CD14-positive monocyte (primary cell): ENCODE data around the gene GSE1. TPM values are rescaled to one million over a fixed set of nuclear protein-coding genes. Genes with fewer than 3 reads are reported as not detected.

Experiments used
- DNase-seq, 3 donors: peaks; one replicate each; pipeline ENCODE4 v3.0.0-alpha.2; 2011 to 2022
- H2AFZ ChIP-seq: 2 replicates; pipeline ENCODE4 v1.6.0; 2012; ENCODE audit warnings: mild to moderate bottlenecking, low read depth, low read length, inconsistent platforms; ENCODE audit not compliant: insufficient read depth, poor library complexity, severe bottlenecking
- H3K27ac ChIP-seq, 2 donors: 1 replicate in 1 of 2; 2 replicates in 1 of 2; pipeline ENCODE4 v1.5.1; 2012 to 2013; ENCODE audit warnings: low read length in 2 of 2, control low read depth in 1 of 2, inconsistent platforms in 1 of 2, low read depth in 1 of 2, mild to moderate bottlenecking in 1 of 2
- H3K27me3 ChIP-seq, 2 donors: one replicate each; pipeline versions ENCODE4 v1.6.0 to v1.6.1; 2011 to 2013; ENCODE audit warnings: low read length in 2 of 2; ENCODE audit not compliant: control insufficient read depth in 2 of 2, insufficient read depth in 2 of 2
- H3K36me3 ChIP-seq, 2 donors: replicated peaks in 1 of 2; 1 replicate in 1 of 2; 2 replicates in 1 of 2; pipeline versions ENCODE4 v1.5.1 to v1.6.1; 2012 to 2013; ENCODE audit warnings: low read length in 2 of 2, control low read depth in 1 of 2, inconsistent platforms in 1 of 2, mild to moderate bottlenecking in 1 of 2; ENCODE audit not compliant: insufficient read depth in 2 of 2, control insufficient read depth in 1 of 2
- H3K4me1 ChIP-seq, 2 donors: 1 replicate in 1 of 2; 2 replicates in 1 of 2; pipeline versions ENCODE4 v1.5.1 to v1.6.1; 2012 to 2013; ENCODE audit warnings: low read length in 2 of 2, control low read depth in 1 of 2, inconsistent platforms in 1 of 2, mild to moderate bottlenecking in 1 of 2, moderate library complexity in 1 of 2; ENCODE audit not compliant: insufficient read depth in 2 of 2, control insufficient read depth in 1 of 2
- H3K4me2 ChIP-seq: replicated peaks from 2 replicates; pipeline ENCODE3; 2012; ENCODE audit warnings: low read length, moderate library complexity, mild to moderate bottlenecking; ENCODE audit not compliant: poor library complexity, severe bottlenecking; ENCODE audit errors: extremely low read depth
- H3K4me3 ChIP-seq, 3 experiments: fragments of 200-600 bp in 1 of 3; sonication (generic) in 1 of 3; replicated peaks in 1 of 3; 1 replicate in 2 of 3; 2 replicates in 1 of 3; pipeline ENCODE4 v1.5.1; 2011 to 2013; ENCODE audit warnings: low read length in 3 of 3, mild to moderate bottlenecking in 3 of 3, control low read depth in 2 of 3, low read depth in 2 of 3, inconsistent platforms in 1 of 3, moderate library complexity in 1 of 3
- H3K79me2 ChIP-seq: 2 replicates; pipeline ENCODE4 v1.6.0; 2012; ENCODE audit warnings: mild to moderate bottlenecking, control low read depth, inconsistent platforms, low read length, moderate library complexity; ENCODE audit not compliant: insufficient read depth
- H3K9ac ChIP-seq: 2 replicates; pipeline ENCODE4 v1.6.0; 2017; ENCODE audit warnings: low read length, mild to moderate bottlenecking; ENCODE audit not compliant: insufficient read depth, poor library complexity, severe bottlenecking
- H3K9me3 ChIP-seq, 2 donors: replicated peaks in 1 of 2; 1 replicate in 1 of 2; 2 replicates in 1 of 2; pipeline versions ENCODE4 v1.5.1 to v1.6.1; 2012 to 2013; ENCODE audit warnings: low read length in 2 of 2, control low read depth in 1 of 2; ENCODE audit not compliant: control insufficient read depth in 1 of 2, insufficient read depth in 1 of 2
- H4K20me1 ChIP-seq: 2 replicates; pipeline ENCODE4 v1.6.0; 2012; ENCODE audit warnings: mild to moderate bottlenecking, low read length, control low read depth, moderate library complexity; ENCODE audit not compliant: insufficient read depth
- H3K27ac Mint-ChIP-seq, 7 donors: one replicate each; pipeline ENCODE4 v1.8.0; 2020; ENCODE audit warnings: mild to moderate bottlenecking in 7 of 7, mixed read lengths in 7 of 7, moderate library complexity in 6 of 7, inconsistent platforms in 2 of 7
- H3K27me3 Mint-ChIP-seq, 3 donors: one replicate each; pipeline ENCODE4 v1.8.0; 2021 to 2022; ENCODE audit warnings: low read depth in 3 of 3, mild to moderate bottlenecking in 3 of 3, mixed read lengths in 3 of 3, moderate library complexity in 3 of 3, inconsistent platforms in 1 of 3
- H3K36me3 Mint-ChIP-seq, 2 donors: one replicate each; pipeline ENCODE4 v1.8.0; 2020; ENCODE audit warnings: mixed read lengths in 2 of 2, inconsistent platforms in 1 of 2, mild to moderate bottlenecking in 1 of 2
- H3K4me1 Mint-ChIP-seq: one replicate; pipeline ENCODE4 v1.8.0; 2020; ENCODE audit warnings: mild to moderate bottlenecking, mixed read lengths
- H3K4me3 Mint-ChIP-seq, 2 donors: one replicate each; pipeline ENCODE4 v1.8.0; 2020; ENCODE audit warnings: mild to moderate bottlenecking in 2 of 2, mixed read lengths in 2 of 2, moderate library complexity in 1 of 2
- H3K9me3 Mint-ChIP-seq, 7 donors: one replicate each; pipeline ENCODE4 v1.8.0; 2020 to 2022; ENCODE audit warnings: mixed read lengths in 7 of 7, mild to moderate bottlenecking in 6 of 7, moderate library complexity in 6 of 7, inconsistent platforms in 2 of 7
- WGBS: methylation state at CpG from one replicate; pipeline ENCODE4 v1.1.5; 2013; ENCODE audit warnings: missing lambda C conversion rate; ENCODE audit not compliant: insufficient coverage; 5-methylcytosine and 5-hydroxymethylcytosine counted together
- intact Hi-C, 2 donors: fragments of 100-400 bp; cut with micrococcal nuclease; formaldehyde crosslinking; loops; one replicate each; pipeline versions ENCODE4 v1.15.0 to v1.15.1; 2023
- polyA plus RNA-seq, 3 donors: library from polyadenylated mRNA; depleted of rRNA in 1 of 3; unstranded in 2 of 3; stranded (reverse) in 1 of 3; fragments of 300-500 nt in 2 of 3; fragments of >200 nt in 1 of 3; fragmentation: Illumina TruSeq in 2 of 3; gene quantifications; 1 replicate in 2 of 3; 2 replicates in 1 of 3; pipeline ENCODE4 v1.2.3, GENCODE V29; 2012 to 2021
- TF ChIP-seq, protein P1 (sequence below): fragments of 200-600 bp; IDR thresholded peaks from one replicate; pipeline ENCODE4 v1.8.0; 2022; ENCODE audit warnings: antibody characterized with exemption, mild to moderate bottlenecking

GSE1 gene
- polyA plus RNA-seq, 3 donors = 0.67 to 38.9 (median 0.86) TPM

DNA sequence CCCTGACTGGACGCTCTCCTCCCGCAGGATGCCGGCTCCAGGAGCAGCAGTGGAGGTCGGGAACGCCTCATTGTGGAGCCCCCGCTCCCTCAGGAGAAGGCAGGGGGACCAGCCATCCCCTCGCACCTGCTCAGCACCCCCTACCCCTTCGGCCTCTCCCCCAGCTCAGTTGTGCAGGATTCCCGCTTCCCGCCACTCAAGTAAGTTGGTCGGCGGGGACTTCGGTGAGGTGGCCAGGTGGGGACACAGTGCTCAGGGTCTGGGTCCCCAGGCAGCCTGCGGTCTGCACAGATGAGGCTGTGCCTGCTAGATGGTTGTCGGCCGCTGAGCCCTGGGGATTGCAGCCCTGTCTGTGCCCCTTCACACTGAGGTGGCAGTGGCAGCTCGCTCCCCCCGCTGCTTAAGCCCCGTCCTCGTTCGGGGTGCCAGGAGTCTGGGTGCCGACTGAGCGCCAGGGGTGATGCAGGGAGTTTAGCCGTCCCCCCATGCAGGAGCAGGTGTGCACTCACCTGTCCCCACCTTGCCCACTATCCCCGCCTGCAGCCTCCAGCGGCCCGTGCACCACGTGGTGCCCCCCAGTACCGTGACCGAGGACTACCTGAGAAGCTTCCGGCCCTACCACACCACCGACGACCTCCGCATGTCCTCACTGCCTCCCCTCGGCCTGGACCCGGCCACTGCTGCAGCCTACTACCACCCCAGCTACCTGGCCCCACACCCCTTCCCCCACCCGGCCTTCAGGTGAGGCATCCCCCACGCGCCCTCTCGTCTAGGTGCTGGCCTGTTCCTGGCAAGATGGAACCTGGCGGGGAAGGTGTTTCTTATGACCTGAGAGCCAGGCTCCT is 41.4 kb downstream of the GSE1 start:
- H3K4me3 ChIP-seq = no peak overlapping the region
- peak overlapping the region in 1 of 2 donors; percentile 61 for H3K27ac ChIP-seq
- no peak overlapping the region for H2AFZ ChIP-seq
- H3K79me2 ChIP-seq = peaks cover 6% of the 10 kb centered on the region
- Mint-ChIP-seq H3K4me3 (no peak overlapping the region), H3K27me3 (no peaks in the 10 kb centered on the region), H3K9me3 (no peaks in the 10 kb centered on the region), H3K4me1 (no peaks in the 10 kb centered on the region), H3K36me3 (peaks cover 51 to 75% of the 10 kb centered on the region in 2 donors), H3K27ac (peak overlapping the region in 1 of 7 donors; percentile 18)
- peaks cover 71 to 74% of the 10 kb centered on the region in 2 donors for H3K36me3 ChIP-seq
- peaks cover 4 to 6% of the 10 kb centered on the region in 2 donors for H3K4me1 ChIP-seq
- TF ChIP-seq, protein P1, sequence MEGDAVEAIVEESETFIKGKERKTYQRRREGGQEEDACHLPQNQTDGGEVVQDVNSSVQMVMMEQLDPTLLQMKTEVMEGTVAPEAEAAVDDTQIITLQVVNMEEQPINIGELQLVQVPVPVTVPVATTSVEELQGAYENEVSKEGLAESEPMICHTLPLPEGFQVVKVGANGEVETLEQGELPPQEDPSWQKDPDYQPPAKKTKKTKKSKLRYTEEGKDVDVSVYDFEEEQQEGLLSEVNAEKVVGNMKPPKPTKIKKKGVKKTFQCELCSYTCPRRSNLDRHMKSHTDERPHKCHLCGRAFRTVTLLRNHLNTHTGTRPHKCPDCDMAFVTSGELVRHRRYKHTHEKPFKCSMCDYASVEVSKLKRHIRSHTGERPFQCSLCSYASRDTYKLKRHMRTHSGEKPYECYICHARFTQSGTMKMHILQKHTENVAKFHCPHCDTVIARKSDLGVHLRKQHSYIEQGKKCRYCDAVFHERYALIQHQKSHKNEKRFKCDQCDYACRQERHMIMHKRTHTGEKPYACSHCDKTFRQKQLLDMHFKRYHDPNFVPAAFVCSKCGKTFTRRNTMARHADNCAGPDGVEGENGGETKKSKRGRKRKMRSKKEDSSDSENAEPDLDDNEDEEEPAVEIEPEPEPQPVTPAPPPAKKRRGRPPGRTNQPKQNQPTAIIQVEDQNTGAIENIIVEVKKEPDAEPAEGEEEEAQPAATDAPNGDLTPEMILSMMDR = no peak
- no peaks in the 10 kb centered on the region for H3K27me3 ChIP-seq
- peaks cover 56% of the 10 kb centered on the region for H4K20me1 ChIP-seq
- no peak overlapping the region for H3K4me2 ChIP-seq
- DNase-seq = no peak
- H3K9ac ChIP-seq = no peak overlapping the region
- no peaks in the 10 kb centered on the region for H3K9me3 ChIP-seq
- intact Hi-C loops = no loop called here
- WGBS = 98% methylated on average over 28 of the region's 41 CpGs

DNA sequence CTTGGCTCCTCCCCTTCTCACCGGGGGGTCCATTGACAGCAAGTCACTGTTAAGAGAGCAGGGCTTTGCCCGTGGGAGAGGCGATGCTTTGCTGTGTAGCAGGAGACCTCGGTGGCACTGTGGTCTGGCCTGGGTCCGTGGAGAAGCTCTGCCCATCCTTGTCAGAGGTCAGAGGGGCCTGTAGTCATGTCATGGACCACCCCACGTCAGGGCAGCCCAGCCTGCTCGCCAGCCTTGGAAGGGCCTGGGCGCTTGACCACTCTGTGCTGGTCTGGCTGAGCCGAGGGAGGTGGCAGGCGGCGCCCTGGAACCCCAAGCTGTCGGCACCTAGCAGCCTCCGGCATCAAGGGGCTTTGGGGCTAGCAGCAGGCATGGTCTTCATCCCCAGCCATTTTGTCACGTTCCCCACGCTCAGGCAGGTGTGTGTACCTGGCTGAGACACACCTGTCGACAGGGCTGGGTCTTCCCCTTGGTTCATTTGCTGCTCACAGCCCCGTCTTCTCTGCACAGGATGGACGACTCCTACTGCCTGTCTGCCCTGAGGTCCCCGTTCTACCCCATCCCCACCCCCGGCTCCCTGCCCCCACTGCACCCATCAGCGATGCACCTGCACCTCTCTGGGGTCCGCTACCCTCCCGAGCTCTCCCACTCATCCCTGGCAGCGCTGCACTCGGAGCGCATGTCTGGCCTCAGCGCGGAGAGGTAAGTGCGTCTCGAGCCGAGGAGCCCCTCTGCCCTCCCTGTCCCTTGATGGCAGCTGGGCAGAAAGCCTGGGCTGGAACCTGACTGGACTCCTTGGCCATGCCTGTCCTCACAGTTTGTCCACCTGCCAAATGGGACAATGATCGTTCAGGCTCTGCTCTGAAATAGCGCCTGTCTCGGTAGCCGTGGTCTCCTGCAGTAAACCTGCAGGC is 42.4 kb downstream of the GSE1 start:
- H2AFZ ChIP-seq = no peak overlapping the region
- Mint-ChIP-seq H3K27me3 (no peaks in the 10 kb centered on the region), H3K27ac (no peak overlapping the region), H3K36me3 (peaks cover 55 to 76% of the 10 kb centered on the region in 2 donors), H3K9me3 (no peaks in the 10 kb centered on the region), H3K4me1 (no peaks in the 10 kb centered on the region), H3K4me3 (no peak overlapping the region)
- TF ChIP-seq, protein P1 = no peak
- WGBS = 97% methylated on average over 33 of the region's 35 CpGs
- peaks cover 4 to 6% of the 10 kb centered on the region in 2 donors for H3K4me1 ChIP-seq
- no peak overlapping the region for H3K9ac ChIP-seq
- no peak overlapping the region for H3K4me2 ChIP-seq
- no peak for DNase-seq
- no peak overlapping the region for H3K27ac ChIP-seq
- H4K20me1 ChIP-seq = peaks cover 48% of the 10 kb centered on the region
- H3K27me3 ChIP-seq = no peaks in the 10 kb centered on the region
- H3K4me3 ChIP-seq = no peak overlapping the region
- no peaks in the 10 kb centered on the region for H3K9me3 ChIP-seq
- H3K79me2 ChIP-seq = peaks cover 6% of the 10 kb centered on the region
- intact Hi-C loops = no loop called here
- peaks cover 70 to 74% of the 10 kb centered on the region in 2 donors for H3K36me3 ChIP-seq
